Endothelial cell of umbilical vein (primary cell): ENCODE data around the gene CARHSP1. TPM values are rescaled to one million over a fixed set of nuclear protein-coding genes. Genes with fewer than 3 reads are reported as not detected.
A peak's percentile ranks its signal among the peaks of the same experiment; 100 is the strongest.

Experiments
- BruUV-seq: library from RNA; stranded (reverse); fragments of 400-500 nt; replicated peaks from 2 replicates; lab custom pipeline; 2021; lab: Mats Ljungman, UMichigan
- CTCF ChIA-PET: fragments of 300-600, 350-600 bp; sonication (Branson Sonifier 250); formaldehyde crosslinking; loops from one replicate; lab custom pipeline; 2021; ENCODE audit warnings: antibody characterized with exemption, inconsistent platforms; lab: Charles Lee
- POLR2A ChIA-PET: fragments of 300-600, 350-600 bp; sonication (Branson Sonifier 250); formaldehyde crosslinking; loops from one replicate; lab custom pipeline; 2021; ENCODE audit warnings: antibody characterized with exemption, inconsistent platforms; lab: Charles Lee
- DNase-seq: peaks from one replicate; pipeline ENCODE4 v3.0.0-alpha.2; 2011; ENCODE audit warnings: low read depth, low spot score
- FAIRE-seq: peaks from 2 replicates; lab custom pipeline; 2011; peaks lifted over from hg19 to GRCh38; lab: Jason Lieb, UNC
- H2AFZ ChIP-seq: 2 replicates; pipeline ENCODE4 v1.6.0; 2012; ENCODE audit warnings: low read depth, low read length, control low read depth, inconsistent platforms
- H3K27ac ChIP-seq: 2 replicates; pipeline ENCODE4 v1.5.1; 2011; ENCODE audit warnings: low read depth, mild to moderate bottlenecking, control low read depth, low read length, moderate library complexity; ENCODE audit not compliant: insufficient read depth
- H3K27me3 ChIP-seq, 2 experiments: 2 replicates each; pipeline versions ENCODE4 v1.6.0 to v1.6.1; 2011; ENCODE audit warnings: low read length in 2 of 2, mixed read lengths in 1 of 2; ENCODE audit not compliant: control insufficient read depth in 2 of 2, insufficient read depth in 2 of 2
- H3K36me3 ChIP-seq, 2 experiments: 2 replicates in 1 of 2; 3 replicates in 1 of 2; pipeline ENCODE4 v1.5.1; 2011; ENCODE audit warnings: low read length in 2 of 2, mild to moderate bottlenecking in 1 of 2, moderate library complexity in 1 of 2; ENCODE audit not compliant: control insufficient read depth in 2 of 2, insufficient read depth in 2 of 2; ENCODE audit errors: extremely low read depth in 1 of 2
- H3K4me1 ChIP-seq: 3 replicates; pipeline ENCODE4 v1.5.1; 2011; ENCODE audit warnings: mild to moderate bottlenecking, low read length; ENCODE audit not compliant: control insufficient read depth, insufficient read depth; ENCODE audit errors: extremely low read depth
- H3K4me2 ChIP-seq: 2 replicates; pipeline ENCODE4 v1.6.1; 2011; ENCODE audit warnings: low read length, control low read depth, mixed read lengths; ENCODE audit not compliant: insufficient read depth
- H3K4me3 ChIP-seq, 3 experiments: fragments of 200-600 bp in 1 of 3; sonication (generic), shearing (Covaris generic) in 1 of 3; replicated peaks in 1 of 3; 2 replicates each; pipeline ENCODE4 v1.5.1; 2011 to 2016; ENCODE audit warnings: control low read depth in 3 of 3, low read length in 3 of 3, mild to moderate bottlenecking in 2 of 3, inconsistent platforms in 1 of 3, low read depth in 1 of 3, moderate library complexity in 1 of 3; ENCODE audit not compliant: insufficient read depth in 1 of 3
- H3K79me2 ChIP-seq: 2 replicates; pipeline ENCODE4 v1.6.0; 2012; ENCODE audit warnings: low read length, inconsistent platforms; ENCODE audit not compliant: control insufficient read depth, insufficient read depth
- H3K9ac ChIP-seq: replicated peaks from 2 replicates; pipeline ENCODE3; 2011; ENCODE audit warnings: low read length, control low read depth; ENCODE audit not compliant: insufficient read depth; ENCODE audit errors: extremely low read depth
- H3K9me1 ChIP-seq: replicated peaks from 3 replicates; pipeline ENCODE4 v1.6.0; 2011; ENCODE audit warnings: mild to moderate bottlenecking, low read length; ENCODE audit not compliant: control insufficient read depth, insufficient read depth; ENCODE audit errors: extremely low read depth
- H3K9me3 ChIP-seq: replicated peaks from 2 replicates; pipeline ENCODE4 v1.5.1; 2012; ENCODE audit warnings: low read length, inconsistent platforms; ENCODE audit not compliant: control insufficient read depth, insufficient read depth
- H4K20me1 ChIP-seq: replicated peaks from 2 replicates; pipeline ENCODE3; 2011; ENCODE audit warnings: mild to moderate bottlenecking, low read length; ENCODE audit not compliant: control insufficient read depth, insufficient read depth; ENCODE audit errors: extremely low read depth
- CTCF ChIP-seq, 2 donors: IDR thresholded peaks; 1 replicate in 1 of 2; 2 replicates in 1 of 2; pipeline ENCODE4 v1.5.1; 2011; ENCODE audit warnings: low read length in 2 of 2, mild to moderate bottlenecking in 2 of 2, moderate library complexity in 2 of 2, control low read depth in 1 of 2, inconsistent platforms in 1 of 2, low read depth in 1 of 2; ENCODE audit not compliant: insufficient read depth in 1 of 2; ENCODE audit errors: extremely low read depth in 1 of 2
- EZH2 ChIP-seq: IDR thresholded peaks from 2 replicates; pipeline ENCODE4 v1.6.1; 2012; ENCODE audit warnings: borderline replicate concordance, low read depth, mild to moderate bottlenecking, moderate library complexity, low read length, inconsistent platforms; ENCODE audit not compliant: severe bottlenecking
- FOS ChIP-seq: IDR thresholded peaks from 2 replicates; pipeline ENCODE4 v1.6.1; 2011; ENCODE audit warnings: mild to moderate bottlenecking, low read length, moderate library complexity, borderline replicate concordance; ENCODE audit not compliant: insufficient read depth
- GATA2 ChIP-seq: IDR thresholded peaks from 2 replicates; pipeline ENCODE4 v1.7.0; 2011; ENCODE audit warnings: low read depth, mild to moderate bottlenecking, moderate library complexity, mixed read lengths, low read length; ENCODE audit not compliant: insufficient read length, insufficient read depth
- JUN ChIP-seq: IDR thresholded peaks from 2 replicates; pipeline ENCODE4 v1.6.1; 2011; ENCODE audit warnings: borderline replicate concordance, low read depth; ENCODE audit not compliant: insufficient read length, insufficient read depth
- MAX ChIP-seq: IDR thresholded peaks from 2 replicates; pipeline ENCODE4 v1.6.1; 2011; ENCODE audit not compliant: insufficient read depth, insufficient read length
- MYC ChIP-seq: IDR thresholded peaks from one replicate; pipeline ENCODE4 v1.6.1; 2011; ENCODE audit warnings: mild to moderate bottlenecking, low read depth, low read length
- POLR2A ChIP-seq: IDR thresholded peaks from 2 replicates; pipeline ENCODE4 v1.6.1; 2012; ENCODE audit warnings: low read depth, mild to moderate bottlenecking, control low read depth, low read length
- POLR2AphosphoS5 ChIP-seq: IDR thresholded peaks from 2 replicates; pipeline ENCODE4 v1.6.1; 2012; ENCODE audit warnings: low read depth, mild to moderate bottlenecking, control low read depth, low read length, moderate library complexity; ENCODE audit not compliant: insufficient read depth
- dilution Hi-C: fragments of 300-500 bp; cut with MboI; formaldehyde crosslinking; loops from one replicate; pipeline ENCODE4 v1.15.0; 2019; ENCODE audit warnings: low sequenced_read_pairs; ENCODE audit not compliant: extremely low pct_ligation_motif_present
- intact Hi-C: fragments of 100-400 bp; cut with micrococcal nuclease; formaldehyde crosslinking; loops from one replicate; pipeline ENCODE4 v1.10.0; 2022
- polyA plus RNA-seq, 4 experiments: library from polyadenylated mRNA; depleted of rRNA in 3 of 4; stranded (reverse) in 3 of 4; unstranded in 1 of 4; fragments of >200 nt; gene quantifications; 2 replicates each; pipeline versions ENCODE4 v1.2.1 to v1.2.3, GENCODE V29; 2011 to 2012; ENCODE audit warnings: missing spikeins in 1 of 4
- total RNA-seq: library from RNA; stranded (reverse); gene quantifications from 2 replicates; pipeline ENCODE4 v1.2.3, GENCODE V29; 2021

The CARHSP1 gene
- total and polyA plus RNA-seq, 2 donors (not counting 3 experiments of a cell fraction or from before 2014, with no cell fraction given), result 64.9 to 72.5 TPM

GRCh38 chr16:8866118-8866883, 2.5 kb downstream of the CARHSP1 start:
- Histone ChIP-seq H3K9me1 (no peaks in the 10 kb centered on the region), H3K27ac (no peak overlapping the region), H3K27me3 (no peaks in the 10 kb centered on the region), H3K9ac (no peak overlapping the region), H3K4me2 (peak overlapping the region; percentile 14), H3K9me3 (no peaks in the 10 kb centered on the region), H3K4me1 (peaks cover 20% of the 10 kb centered on the region), H3K4me3 (peak overlapping the region in 1 of 3 experiments; percentile 60), H3K36me3 (no peaks in the 10 kb centered on the region), H3K79me2 (peaks cover 52% of the 10 kb centered on the region), H2AFZ (no peak overlapping the region), H4K20me1 (no peaks in the 10 kb centered on the region)
- CTCF ChIA-PET, result interaction anchor here (1.6 to 8.0 kb wide), 2 partner anchors 10 to 15 kb away, joined by 4 to 67 read pairs; partner anchors contain the start of gene LITAFD
- FAIRE-seq (no peak), DNase-seq (no peak)
- intact Hi-C loops (loop anchor here (5.0 kb wide), 1 partner anchor 299 kb away; no protein-coding TSS in a partner anchor), dilution Hi-C loops (no loop called here)
- BruUV-seq, result no TSS peak
- no peak for TF ChIP-seq JUN
- TF ChIP-seq GATA2, result no peak
- no peak for TF ChIP-seq POLR2AphosphoS5
- TF ChIP-seq MYC, result no peak
- POLR2A ChIA-PET, result interaction anchor here (0.8 kb wide), 1 partner anchor 16 kb away, joined by 3 read pairs; no protein-coding TSS in a partner anchor

GRCh38 chr16:8865145-8865882, 3.5 kb downstream of the CARHSP1 start:
- Histone ChIP-seq H3K4me2 (no peak overlapping the region), H4K20me1 (no peaks in the 10 kb centered on the region), H3K27me3 (no peaks in the 10 kb centered on the region), H3K9ac (no peak overlapping the region), H3K4me1 (peaks cover 15% of the 10 kb centered on the region), H2AFZ (no peak overlapping the region), H3K79me2 (peaks cover 53% of the 10 kb centered on the region), H3K9me1 (no peaks in the 10 kb centered on the region), H3K36me3 (no peaks in the 10 kb centered on the region), H3K27ac (no peak overlapping the region), H3K9me3 (no peaks in the 10 kb centered on the region), H3K4me3 (no peak overlapping the region)
- intact Hi-C loops, result loop anchor here (5.0 kb wide), 1 partner anchor 298 kb away; no protein-coding TSS in a partner anchor
- DNase-seq, result no peak
- CTCF ChIA-PET, result interaction anchor here (1.0 to 3.4 kb wide), 3 partner anchors 9 to 36 kb away, joined by 3 to 20 read pairs (median 4); no protein-coding TSS in a partner anchor
- no peak for FAIRE-seq
- TF ChIP-seq MYC (no peak), JUN (no peak), FOS (no peak), EZH2 (no peak), GATA2 (no peak), CTCF (IDR thresholded peaks at IDR 0.05; ENCODE audit: extremely low read depth in 1 of 2, insufficient read depth in 1 of 2, low read depth in 1 of 2, low read length in 2 of 2) (no peak), POLR2A (no peak), POLR2AphosphoS5 (no peak), MAX (no peak)
- dilution Hi-C loops, result no loop called here
- BruUV-seq, result no TSS peak
- POLR2A ChIA-PET, result no interaction called here
